ENCODE results near the gene MANBA. TPM values are rescaled to one million over a fixed set of nuclear protein-coding genes. Genes with fewer than 3 reads are reported as not detected.

The MANBA gene
- total RNA-seq, 1 experiment from 2014 or later = 11.2 TPM

DNA sequence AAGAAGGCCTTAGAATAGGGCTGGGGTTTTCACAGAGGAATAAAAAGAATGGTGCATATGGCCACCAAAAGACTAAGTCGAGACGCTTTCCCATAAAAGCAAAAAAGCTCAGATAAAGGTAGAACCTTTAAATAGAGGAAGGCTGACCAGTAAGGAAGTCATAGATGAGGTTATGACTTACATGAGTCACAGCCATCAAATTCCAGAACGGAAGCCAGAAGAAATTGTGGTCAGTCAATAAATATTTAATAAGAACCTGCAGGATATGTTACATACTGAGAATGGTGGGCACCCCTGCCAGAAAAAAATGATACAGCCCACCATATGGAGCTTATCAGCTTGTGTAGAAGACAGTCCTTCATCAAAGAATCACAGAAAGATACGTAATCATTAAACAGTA, 120.1 kb downstream of the MANBA start:
- Mint-ChIP-seq H3K9me3 (ENCODE audit: unreplicated experiment) (peaks cover 16% of the 10 kb centered on the region), H3K4me3 (ENCODE audit: unreplicated experiment) (no peak overlapping the region), H3K36me3 (ENCODE audit: insufficient read depth, unreplicated experiment) (peaks cover 10% of the 10 kb centered on the region), H3K27me3 (ENCODE audit: insufficient read depth, unreplicated experiment) (no peaks in the 10 kb centered on the region), H3K27ac (ENCODE audit: low read depth, unreplicated experiment) (no peak overlapping the region), H3K4me1 (ENCODE audit: insufficient read depth, unreplicated experiment) (peaks cover 7% of the 10 kb centered on the region)
- intact Hi-C loops (cut with micrococcal nuclease) = no loop called here
- ChIA-PET CTCF (interaction anchor here (0.8 kb wide), 1 partner anchor 22 kb away, joined by 3 read pairs; no protein-coding TSS in a partner anchor), POLR2A (interaction anchor here (0.6 to 1.3 kb wide), 2 partner anchors 33 to 46 kb away, joined by 3 read pairs; no protein-coding TSS in a partner anchor)
- BruUV-seq (replicated peaks) = no TSS peak
- TF ChIP-seq, protein P1, sequence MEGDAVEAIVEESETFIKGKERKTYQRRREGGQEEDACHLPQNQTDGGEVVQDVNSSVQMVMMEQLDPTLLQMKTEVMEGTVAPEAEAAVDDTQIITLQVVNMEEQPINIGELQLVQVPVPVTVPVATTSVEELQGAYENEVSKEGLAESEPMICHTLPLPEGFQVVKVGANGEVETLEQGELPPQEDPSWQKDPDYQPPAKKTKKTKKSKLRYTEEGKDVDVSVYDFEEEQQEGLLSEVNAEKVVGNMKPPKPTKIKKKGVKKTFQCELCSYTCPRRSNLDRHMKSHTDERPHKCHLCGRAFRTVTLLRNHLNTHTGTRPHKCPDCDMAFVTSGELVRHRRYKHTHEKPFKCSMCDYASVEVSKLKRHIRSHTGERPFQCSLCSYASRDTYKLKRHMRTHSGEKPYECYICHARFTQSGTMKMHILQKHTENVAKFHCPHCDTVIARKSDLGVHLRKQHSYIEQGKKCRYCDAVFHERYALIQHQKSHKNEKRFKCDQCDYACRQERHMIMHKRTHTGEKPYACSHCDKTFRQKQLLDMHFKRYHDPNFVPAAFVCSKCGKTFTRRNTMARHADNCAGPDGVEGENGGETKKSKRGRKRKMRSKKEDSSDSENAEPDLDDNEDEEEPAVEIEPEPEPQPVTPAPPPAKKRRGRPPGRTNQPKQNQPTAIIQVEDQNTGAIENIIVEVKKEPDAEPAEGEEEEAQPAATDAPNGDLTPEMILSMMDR (IDR thresholded peaks at IDR 0.05; ENCODE audit: unreplicated experiment) = no peak
- DNase-seq (ENCODE audit: unreplicated experiment) = no peak

DNA sequence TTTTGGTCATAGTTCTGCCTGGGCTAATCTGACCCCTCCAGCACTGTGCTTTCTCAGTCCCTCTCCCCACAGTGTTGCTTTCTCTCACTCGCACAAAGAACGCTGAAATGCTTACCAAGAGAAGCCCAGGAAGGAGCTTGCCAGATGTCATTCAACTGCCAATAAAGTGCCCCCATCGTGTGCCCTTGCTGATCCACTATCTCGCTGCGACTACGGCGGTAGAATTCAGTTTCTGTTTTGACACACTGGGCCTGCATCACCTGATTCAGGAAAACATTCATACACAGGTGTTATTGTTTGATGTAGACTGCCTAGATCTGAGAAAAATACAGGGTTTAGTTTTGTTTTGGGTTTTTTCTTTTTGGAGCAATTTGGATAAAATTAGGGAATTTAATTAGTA, 121.2 kb downstream of the MANBA start:
- intact Hi-C loops (cut with micrococcal nuclease) = no loop called here
- Mint-ChIP-seq H3K4me3 (ENCODE audit: unreplicated experiment) (no peak overlapping the region), H3K4me1 (ENCODE audit: insufficient read depth, unreplicated experiment) (peaks cover 7% of the 10 kb centered on the region), H3K27ac (ENCODE audit: low read depth, unreplicated experiment) (no peak overlapping the region), H3K9me3 (ENCODE audit: unreplicated experiment) (peaks cover 14% of the 10 kb centered on the region), H3K27me3 (ENCODE audit: insufficient read depth, unreplicated experiment) (no peaks in the 10 kb centered on the region), H3K36me3 (ENCODE audit: insufficient read depth, unreplicated experiment) (peaks cover 13% of the 10 kb centered on the region)
- BruUV-seq (replicated peaks) = no TSS peak
- TF ChIP-seq, protein P1 (IDR thresholded peaks at IDR 0.05; ENCODE audit: unreplicated experiment) = no peak
- POLR2A ChIA-PET = interaction anchor here (0.8 to 1.3 kb wide), 2 partner anchors 34 to 40 kb away, joined by 3 to 5 read pairs; no protein-coding TSS in a partner anchor
- DNase-seq (ENCODE audit: unreplicated experiment) = no peak
- CTCF ChIA-PET = no interaction called here

DNA sequence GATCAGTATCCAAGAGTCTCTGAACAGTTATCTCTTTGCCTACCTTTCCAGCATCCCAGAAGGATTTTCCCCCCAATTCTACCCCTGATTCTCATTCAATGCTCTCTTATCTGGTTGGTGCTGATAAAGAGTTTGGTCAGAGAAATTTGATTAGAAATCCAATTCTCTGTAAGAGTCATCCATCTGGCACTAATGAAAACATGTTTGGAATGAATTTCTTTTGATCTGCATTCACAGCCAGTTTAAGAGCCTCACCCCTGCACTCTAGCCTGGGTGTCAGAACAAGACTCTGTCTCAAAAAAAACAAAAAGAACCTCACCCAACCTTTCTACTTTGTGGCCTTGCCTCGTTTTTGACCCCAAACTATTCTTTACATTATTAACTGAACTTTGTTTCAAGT, 122.1 kb downstream of the MANBA start:
- intact Hi-C loops (cut with micrococcal nuclease) = no loop called here
- H3K36me3 Mint-ChIP-seq (ENCODE audit: insufficient read depth, unreplicated experiment) = peaks cover 18% of the 10 kb centered on the region
- H3K4me1 Mint-ChIP-seq (ENCODE audit: insufficient read depth, unreplicated experiment) = peaks cover 7% of the 10 kb centered on the region
- no peaks in the 10 kb centered on the region for H3K27me3 Mint-ChIP-seq (ENCODE audit: insufficient read depth, unreplicated experiment)
- TF ChIP-seq, protein P1 (IDR thresholded peaks at IDR 0.05; ENCODE audit: unreplicated experiment) = no peak
- H3K9me3 Mint-ChIP-seq (ENCODE audit: unreplicated experiment) = peaks cover 8% of the 10 kb centered on the region
- BruUV-seq (replicated peaks) = no TSS peak
- no peak for DNase-seq (ENCODE audit: unreplicated experiment)
- CTCF ChIA-PET = no interaction called here
- POLR2A ChIA-PET = no interaction called here
- no peak overlapping the region for H3K27ac Mint-ChIP-seq (ENCODE audit: low read depth, unreplicated experiment)
- H3K4me3 Mint-ChIP-seq (ENCODE audit: unreplicated experiment) = no peak overlapping the region

DNA sequence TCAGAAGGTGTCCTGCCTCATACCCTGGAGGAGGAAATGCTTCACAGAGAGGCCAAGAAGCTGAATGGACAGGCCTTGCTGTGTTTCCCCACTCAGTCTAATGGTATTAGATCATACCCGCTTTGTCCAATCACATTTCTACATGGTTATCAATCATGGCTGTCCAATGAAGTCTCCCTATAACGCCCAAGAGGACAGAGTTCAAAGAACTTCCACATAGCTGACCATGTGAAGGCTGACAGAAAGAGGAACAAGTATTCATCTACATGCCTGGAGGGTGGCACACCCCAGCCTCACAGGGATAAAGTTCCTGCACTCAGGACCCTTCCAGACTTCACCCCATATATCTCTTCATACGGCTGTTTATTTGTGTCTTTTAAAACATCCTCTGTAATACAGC, 123.4 kb downstream of the MANBA start:
- DNase-seq (ENCODE audit: unreplicated experiment) = no peak
- Mint-ChIP-seq H3K27ac (ENCODE audit: low read depth, unreplicated experiment) (no peak overlapping the region), H3K4me3 (ENCODE audit: unreplicated experiment) (no peak overlapping the region), H3K9me3 (ENCODE audit: unreplicated experiment) (peaks cover 8% of the 10 kb centered on the region), H3K4me1 (ENCODE audit: insufficient read depth, unreplicated experiment) (peaks cover 7% of the 10 kb centered on the region), H3K36me3 (ENCODE audit: insufficient read depth, unreplicated experiment) (peaks cover 22% of the 10 kb centered on the region), H3K27me3 (ENCODE audit: insufficient read depth, unreplicated experiment) (no peaks in the 10 kb centered on the region)
- no TSS peak for BruUV-seq (replicated peaks)
- TF ChIP-seq, protein P1 (IDR thresholded peaks at IDR 0.05; ENCODE audit: unreplicated experiment) = no peak
- ChIA-PET CTCF (interaction anchor here (0.9 to 1.4 kb wide), 2 partner anchors 13 to 370 kb away, joined by 3 to 4 read pairs; no protein-coding TSS in a partner anchor), POLR2A (no interaction called here)
- intact Hi-C loops (cut with micrococcal nuclease) = no loop called here

Measured in MCF 10A (cell line).